Measurements from ENCODE around the gene GCFC2.
"Not testable (repeated sequence)": the region's sequence is repeated elsewhere in the genome, so short reads cannot be mapped to it uniquely, and the experiment has no call there.

The GCFC2 gene

GRCh38 chr2:75710577-75711253 is at the start of gene GCFC2:
Gene GCFC2 (minus strand): TSS chr2:75710915. CDS start chr2:75710855, 60 bp downstream.
- peak; percentile 84 for DNase-seq

DNA sequence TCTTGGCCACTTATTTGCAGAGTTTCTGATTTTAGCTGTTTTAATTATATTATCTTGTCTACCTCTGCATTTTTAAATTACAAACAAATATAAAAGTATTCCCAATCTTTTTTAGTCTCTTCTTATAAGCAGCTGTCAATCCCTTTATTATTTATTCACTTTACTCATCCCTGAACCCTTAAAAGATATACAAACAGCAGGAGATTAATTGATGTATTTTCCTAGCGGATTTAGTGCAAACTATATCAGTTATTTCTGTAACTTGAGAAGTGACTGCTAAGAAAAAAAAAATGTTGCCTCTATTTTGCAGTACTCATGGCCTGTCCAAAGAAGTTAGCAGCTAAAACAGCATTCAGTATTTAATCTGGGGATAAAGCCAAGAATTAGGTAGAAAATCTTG is 42.1 kb upstream of the GCFC2 start:
- no peak for DNase-seq

- DNase-seq: no peak
Measured at GRCh38 chr2:75751824-75752468, 41.2 kb upstream of the GCFC2 start.

GRCh38 chr2:75751360-75751759 is 40.6 kb upstream of the GCFC2 start:
- no peak for DNase-seq

- DNase-seq: no peak
Measured at GRCh38 chr2:75737961-75738360, 27.2 kb upstream of the GCFC2 start.

DNA sequence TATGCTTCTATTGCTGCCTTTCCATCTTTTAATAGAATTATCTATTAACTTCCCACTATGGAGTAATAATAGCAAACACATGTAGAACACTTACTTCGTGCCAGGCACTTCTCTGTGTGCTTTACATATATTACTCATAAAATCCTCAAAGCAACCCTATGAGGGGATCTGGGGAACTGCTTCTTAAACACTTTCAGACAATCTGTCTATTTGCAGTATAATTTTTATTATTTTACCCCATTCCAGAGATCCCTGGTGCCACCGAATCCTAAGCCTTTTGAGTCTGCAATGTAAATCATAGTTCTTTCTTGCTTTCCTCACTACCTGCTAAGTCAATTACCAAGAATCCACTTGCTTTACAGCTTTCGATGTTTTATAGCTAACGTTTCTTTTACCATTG is 25.6 kb upstream of the GCFC2 start:
- no peak for DNase-seq

GRCh38 chr2:75729861-75730260 is 19.1 kb upstream of the GCFC2 start:
- DNase-seq: no peak

- DNase-seq: no peak
Measured at GRCh38 chr2:75728614-75729419, 18.1 kb upstream of the GCFC2 start.

GRCh38 chr2:75722687-75723086 is 12.0 kb upstream of the GCFC2 start:
- no peak for DNase-seq

DNA sequence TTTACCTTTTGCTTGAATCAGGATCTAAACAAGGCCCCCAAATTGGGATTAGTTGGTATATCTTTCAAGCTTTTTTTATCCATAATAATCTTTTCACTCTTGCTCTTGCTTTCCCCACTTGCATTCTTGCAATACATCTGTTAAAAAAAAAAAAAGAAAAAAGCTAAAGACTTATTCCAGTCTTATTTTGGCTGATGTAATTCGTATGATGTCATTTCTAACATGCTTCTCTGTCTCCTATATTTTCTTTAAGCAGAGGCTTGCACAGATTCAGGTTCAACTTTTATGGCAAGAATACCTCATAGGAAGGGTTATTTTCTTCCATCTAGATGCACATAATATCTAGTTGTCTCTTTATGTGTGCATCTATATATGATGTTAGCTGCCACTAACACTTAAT is 9.8 kb upstream of the GCFC2 start:
- no peak for DNase-seq

GRCh38 chr2:75719616-75720015 is 8.9 kb upstream of the GCFC2 start:
- no peak for DNase-seq

DNA sequence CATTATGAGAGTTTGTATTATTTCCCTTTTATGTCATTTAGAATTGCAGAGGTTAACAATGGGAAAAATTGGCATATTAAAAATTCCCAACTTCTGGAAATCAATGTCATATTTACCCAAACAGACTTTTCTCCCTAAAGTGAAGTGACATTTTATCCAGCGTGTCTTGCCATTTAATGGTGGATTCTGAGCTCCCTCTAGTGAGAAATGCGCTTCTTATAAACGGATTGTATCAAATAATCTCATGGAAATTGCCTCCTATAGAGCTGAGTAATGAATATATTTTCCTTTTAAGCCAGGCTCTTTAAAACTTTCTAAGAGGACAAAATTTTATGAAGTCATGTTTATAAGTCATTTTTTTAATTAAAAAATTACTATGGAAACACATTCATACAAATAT is 5.7 kb upstream of the GCFC2 start:
- no peak for DNase-seq

DNA sequence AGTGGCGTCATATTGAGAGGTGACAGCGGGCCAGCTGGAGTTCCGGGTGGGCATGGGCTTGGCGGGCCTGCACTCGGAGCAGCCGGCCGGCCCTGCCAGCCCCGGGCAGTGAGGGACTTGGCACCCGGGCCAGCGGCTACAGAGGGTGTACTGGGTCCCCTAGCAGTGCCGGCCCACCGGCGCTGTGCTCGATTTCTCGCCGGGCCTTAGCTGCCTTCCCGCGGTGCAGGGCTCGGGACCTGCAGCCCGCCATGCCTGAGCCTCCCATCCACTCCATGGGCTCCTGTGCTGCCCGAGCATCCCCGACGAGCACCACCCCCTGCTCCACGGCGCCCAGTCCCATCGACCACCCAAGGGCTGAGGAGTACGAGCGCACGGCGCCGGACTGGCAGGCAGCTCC is 875 bp upstream of the GCFC2 start:
- DNase-seq: not testable (repeated sequence)

- no peak for DNase-seq
Measured at GRCh38 chr2:75710220-75710576, 517 bp downstream of the GCFC2 start.

DNA sequence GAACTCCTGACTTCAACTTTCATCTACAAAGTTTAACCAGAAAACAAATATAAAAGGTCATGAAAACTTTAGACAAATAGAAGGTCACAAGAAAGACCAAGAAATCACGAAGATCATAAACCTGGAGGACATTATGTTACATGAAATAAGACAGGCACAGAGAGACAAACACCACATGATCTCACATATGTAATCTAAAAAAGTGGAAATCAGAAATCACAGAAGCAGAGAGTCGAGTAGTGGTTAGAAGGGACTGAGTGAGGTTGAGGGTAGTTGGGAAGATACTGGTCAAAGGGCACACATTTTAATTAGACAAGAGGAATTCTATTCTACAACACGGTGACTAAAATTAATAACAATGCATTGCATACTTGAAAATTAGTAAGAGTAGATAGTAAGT is 1.4 kb downstream of the GCFC2 start:
- DNase-seq: no peak

- no peak for DNase-seq
Measured at GRCh38 chr2:75707901-75708300, 2.8 kb downstream of the GCFC2 start.

DNA sequence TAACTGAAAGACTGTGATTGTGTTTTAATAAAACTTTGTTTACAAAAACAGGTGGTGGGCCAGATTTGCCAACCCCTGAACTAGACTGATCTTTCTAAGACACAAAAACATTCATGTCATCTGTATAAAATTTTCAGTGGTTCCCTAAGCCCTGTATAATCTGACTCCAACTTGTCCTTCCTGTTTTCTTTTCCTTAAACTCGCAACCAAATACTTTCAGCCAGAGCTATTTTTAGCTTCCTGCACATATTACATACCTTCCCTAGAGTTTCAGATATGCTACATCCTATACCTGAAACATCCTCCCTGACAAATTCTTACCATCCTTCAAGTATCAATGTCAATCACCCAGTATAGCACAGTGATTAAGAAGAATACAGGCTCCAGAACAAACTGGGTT is 4.8 kb downstream of the GCFC2 start:
- DNase-seq: no peak

DNA sequence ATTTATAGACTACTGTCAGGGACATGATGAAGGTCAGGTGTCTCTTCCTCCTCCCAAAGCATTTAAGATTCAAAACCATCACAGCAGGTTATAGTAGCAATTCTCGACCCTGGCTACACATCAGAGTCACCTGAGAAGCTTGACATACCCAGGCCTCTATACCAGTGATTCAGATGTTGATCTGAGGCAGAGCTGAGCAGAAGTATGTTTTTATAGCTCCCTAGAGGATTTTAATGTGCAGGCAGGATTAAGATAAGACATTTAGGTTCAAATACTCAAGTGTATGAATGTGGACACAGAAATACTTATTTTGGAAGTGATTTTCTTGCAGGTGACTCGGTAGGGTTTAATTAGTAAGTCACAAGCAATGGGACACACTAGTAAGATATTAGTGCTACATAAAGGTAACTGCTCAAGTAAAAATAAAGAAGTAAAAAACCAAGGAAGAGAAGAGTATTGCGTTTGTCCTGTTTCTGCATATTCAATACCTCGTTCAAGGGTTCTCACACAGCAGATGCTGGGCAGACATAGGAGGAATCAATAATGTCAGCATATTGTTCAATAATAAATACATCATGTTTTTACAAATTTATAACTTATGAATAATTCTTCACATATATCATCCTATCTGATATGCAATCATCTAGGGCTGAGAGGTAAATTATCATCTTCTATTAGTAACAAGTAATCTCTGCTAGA is 7.0 kb downstream of the GCFC2 start:
- DNase-seq: no peak

- DNase-seq: no peak
Measured at GRCh38 chr2:75702593-75702992, 8.1 kb downstream of the GCFC2 start.

GRCh38 chr2:75698918-75699317 is 11.8 kb downstream of the GCFC2 start:
- DNase-seq: no peak

- no peak for DNase-seq
Measured at GRCh38 chr2:75688196-75688595, 22.5 kb downstream of the GCFC2 start.

DNA sequence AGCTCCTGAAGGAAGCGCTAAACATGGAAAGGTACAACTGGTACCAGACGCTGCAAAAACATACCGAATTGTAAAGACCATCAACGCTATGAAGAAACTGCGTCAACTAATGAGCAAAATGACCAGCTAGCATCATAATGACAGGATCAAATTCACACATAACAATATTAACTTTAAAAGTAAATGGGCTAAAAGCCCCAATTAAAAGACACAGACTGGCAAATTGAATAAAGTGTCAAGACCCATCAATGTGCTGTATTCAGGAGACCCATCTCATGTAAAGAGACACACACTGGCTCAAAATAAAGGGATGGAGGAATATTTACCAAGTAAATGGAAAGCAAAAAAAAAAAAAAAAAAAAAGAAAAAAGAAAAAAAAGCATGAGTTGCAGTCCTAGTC is 27.3 kb downstream of the GCFC2 start:
- DNase-seq: not testable (repeated sequence)

DNA sequence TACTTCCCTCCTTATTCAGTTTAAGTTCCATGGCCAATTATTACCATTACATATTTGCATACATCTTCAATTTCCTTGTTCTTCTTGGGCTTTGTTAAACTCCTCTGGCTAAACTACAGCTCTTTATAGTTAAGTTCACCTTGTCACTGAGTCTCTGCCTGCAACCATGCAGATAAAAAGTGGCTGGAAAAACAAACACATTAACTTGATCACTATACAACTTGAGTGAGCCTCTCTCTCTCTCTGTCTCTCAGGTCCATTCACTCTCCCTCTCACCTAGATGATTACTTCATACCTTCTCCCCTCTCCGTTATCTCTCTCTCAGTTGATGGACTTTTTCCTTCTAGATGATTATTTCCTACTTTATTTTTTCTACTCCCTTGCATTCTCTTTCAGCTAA is 30.3 kb downstream of the GCFC2 start:
- DNase-seq: no peak

GRCh38 chr2:75679556-75679955 is 31.2 kb downstream of the GCFC2 start:
- no peak for DNase-seq

All from stimulated activated CD4-positive, alpha-beta T cell treated with anti-CD3 and anti-CD28 coated beads, Interleukin-4, amount 100 ng/mL, for 24 hours (primary cell).